Amniotic epithelial cell (primary cell): ENCODE data around the gene LRRK2.
"Not testable (repeated sequence)": the region's sequence is repeated elsewhere in the genome, so short reads cannot be mapped to it uniquely, and the experiment has no call there.

Experiments
- DNase-seq: peaks from one replicate; pipeline ENCODE4 v3.0.0-alpha.2; 2010; ENCODE audit warnings: low read depth

Gene LRRK2

DNA sequence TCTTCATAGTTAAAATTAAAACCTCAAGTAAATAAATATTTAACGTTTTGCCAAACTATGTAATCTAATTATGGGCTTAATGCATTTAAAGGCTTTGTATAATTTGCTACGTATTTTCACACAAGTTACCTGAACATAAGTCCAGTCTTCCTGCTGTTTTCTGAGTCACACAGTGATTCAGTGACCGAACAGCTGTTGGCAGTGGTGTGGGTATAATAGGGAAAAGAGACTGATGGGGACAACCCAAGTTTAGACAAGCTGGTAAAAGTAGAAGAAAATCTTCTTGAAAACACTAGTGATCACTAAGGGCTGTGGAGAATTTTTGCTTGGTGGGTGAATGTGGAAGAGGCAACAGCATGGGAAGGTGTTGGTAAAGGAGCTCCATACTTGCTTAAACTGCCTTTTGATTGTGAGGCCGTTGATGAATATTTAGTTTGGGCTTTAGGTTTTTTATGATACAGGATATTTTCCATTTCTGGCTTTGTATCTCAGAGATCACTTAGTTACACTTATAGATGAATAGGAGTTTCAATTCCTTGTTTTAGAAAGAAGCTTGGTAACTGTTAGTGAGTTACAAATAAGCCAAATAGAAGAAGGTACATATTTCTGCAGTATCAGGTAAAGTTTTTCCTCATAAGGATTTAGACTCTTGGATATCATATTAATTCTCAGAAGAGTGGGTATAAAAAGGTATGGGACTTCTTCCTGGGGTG is 23.9 kb downstream of the LRRK2 start:
- no peak for DNase-seq

GRCh38 chr12:40250652-40251051 is 25.9 kb downstream of the LRRK2 start:
- not testable (repeated sequence) for DNase-seq

DNA sequence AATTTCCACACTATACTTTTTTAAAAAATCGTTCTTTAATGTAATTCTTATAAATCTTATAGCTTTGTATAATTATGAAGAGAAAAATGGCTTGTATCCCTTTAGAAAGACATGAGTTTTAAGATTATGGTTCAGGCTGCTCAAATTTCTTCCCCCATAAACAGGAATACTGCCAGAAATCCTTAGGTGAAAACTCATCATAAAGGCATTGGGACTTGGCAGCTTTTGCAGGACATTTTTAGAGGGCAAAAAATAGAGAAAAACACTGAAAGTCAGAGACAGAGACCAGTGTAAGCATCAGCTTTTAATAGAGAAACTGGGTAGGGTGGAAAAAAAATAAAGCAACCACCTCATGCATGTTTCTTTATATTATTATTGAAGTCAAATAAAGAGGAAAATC is 29.1 kb downstream of the LRRK2 start:
- DNase-seq: peak; percentile 6

DNA sequence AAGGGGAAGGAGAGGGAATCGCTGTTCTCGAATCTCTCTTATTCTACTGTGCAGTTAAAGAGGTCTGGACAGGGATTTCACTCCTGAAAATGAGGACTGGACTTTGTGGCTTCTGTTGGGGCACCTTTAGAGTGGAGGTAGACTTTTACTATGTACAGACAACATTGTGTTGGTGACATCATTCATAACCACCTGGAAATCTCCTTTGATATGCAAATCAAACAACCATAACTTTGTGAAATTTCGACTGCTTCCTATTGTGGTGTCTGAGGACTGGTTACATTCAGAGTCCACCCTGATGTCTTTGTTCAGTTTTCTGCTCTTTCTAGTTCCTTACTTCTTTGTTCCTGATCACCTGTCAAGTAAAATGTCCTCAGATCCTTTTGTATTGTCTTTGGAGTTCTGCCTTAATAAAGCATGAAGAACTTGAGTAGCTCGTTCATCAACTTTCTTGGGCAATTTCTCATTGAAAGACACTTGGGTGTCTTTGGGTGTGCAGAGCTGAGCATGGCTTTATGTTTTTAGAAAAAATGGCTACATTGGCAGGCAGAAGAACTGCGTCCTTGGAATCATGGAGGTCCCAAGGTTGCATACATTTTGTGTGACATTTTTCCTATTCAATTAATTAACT is 29.8 kb downstream of the LRRK2 start:
- DNase-seq: no peak

GRCh38 chr12:40258371-40258770 is 33.6 kb downstream of the LRRK2 start:
- DNase-seq: no peak

- no peak for DNase-seq
Observed at GRCh38 chr12:40261937-40262336, 37.1 kb downstream of the LRRK2 start.

GRCh38 chr12:40262657-40263056 is 37.9 kb downstream of the LRRK2 start:
- DNase-seq: no peak

GRCh38 chr12:40263616-40264409 is 39.0 kb downstream of the LRRK2 start:
- peak; percentile 37 for DNase-seq

- no peak for DNase-seq
Observed at GRCh38 chr12:40271981-40272664, 47.3 kb downstream of the LRRK2 start.

DNA sequence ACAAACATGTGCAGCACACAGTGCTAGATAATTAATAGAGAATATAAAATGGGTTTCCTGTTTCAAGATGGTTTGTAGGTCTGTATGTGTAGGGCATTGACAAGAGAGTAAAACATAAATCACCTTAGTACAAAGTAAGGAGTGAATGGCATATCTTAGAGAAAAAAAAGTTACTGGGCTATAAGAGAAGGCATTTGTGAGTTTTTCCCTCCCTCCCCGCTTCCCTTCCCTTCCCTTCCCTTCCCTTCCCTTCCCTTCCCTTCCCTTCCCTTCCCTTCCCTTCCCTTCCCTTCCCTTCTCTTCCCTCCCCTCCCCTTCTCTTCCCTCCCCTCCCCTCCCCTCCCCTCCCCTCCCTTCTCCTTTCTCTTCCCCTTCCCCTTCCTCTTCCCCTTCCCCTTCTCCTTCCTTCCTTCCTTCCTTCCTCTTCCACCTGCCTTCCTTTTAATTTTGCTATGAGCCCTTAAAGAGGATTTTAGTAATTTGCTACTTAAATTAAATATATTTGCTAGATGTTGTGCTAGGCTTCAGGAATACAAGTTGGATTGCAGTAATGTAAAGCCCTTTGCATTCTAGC is 57.1 kb downstream of the LRRK2 start:
- DNase-seq: no peak

- DNase-seq: peak; percentile 29
Observed at GRCh38 chr12:40286583-40286982, 61.8 kb downstream of the LRRK2 start.

- no peak for DNase-seq
Observed at GRCh38 chr12:40287369-40287975, 62.7 kb downstream of the LRRK2 start.

- no peak for DNase-seq
Observed at GRCh38 chr12:40292788-40293429, 68.1 kb downstream of the LRRK2 start.

GRCh38 chr12:40298341-40298740 is 73.5 kb downstream of the LRRK2 start:
- no peak for DNase-seq

GRCh38 chr12:40300490-40300889 is 75.7 kb downstream of the LRRK2 start:
- DNase-seq: peak; percentile 18

DNA sequence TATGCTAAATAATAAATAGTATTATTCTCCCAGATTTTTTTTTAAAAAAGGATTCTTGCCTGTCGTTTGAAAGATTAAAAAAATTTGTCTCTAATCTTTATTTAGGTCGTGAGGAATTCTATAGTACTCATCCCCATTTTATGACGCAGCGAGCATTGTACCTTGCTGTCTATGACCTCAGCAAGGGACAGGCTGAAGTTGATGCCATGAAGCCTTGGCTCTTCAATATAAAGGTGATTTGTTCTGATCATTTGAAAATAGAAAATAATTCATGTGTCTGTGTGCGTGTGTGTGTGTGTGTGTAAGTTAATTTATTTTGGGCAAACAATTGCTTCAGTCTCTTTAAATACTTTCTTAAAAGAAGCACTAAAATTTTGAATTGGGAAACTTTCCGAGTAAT is 84.2 kb downstream of the LRRK2 start:
- no peak for DNase-seq

GRCh38 chr12:40310211-40310610 is 85.4 kb downstream of the LRRK2 start:
- DNase-seq: no peak

- no peak for DNase-seq
Observed at GRCh38 chr12:40312196-40312595, 87.4 kb downstream of the LRRK2 start.

DNA sequence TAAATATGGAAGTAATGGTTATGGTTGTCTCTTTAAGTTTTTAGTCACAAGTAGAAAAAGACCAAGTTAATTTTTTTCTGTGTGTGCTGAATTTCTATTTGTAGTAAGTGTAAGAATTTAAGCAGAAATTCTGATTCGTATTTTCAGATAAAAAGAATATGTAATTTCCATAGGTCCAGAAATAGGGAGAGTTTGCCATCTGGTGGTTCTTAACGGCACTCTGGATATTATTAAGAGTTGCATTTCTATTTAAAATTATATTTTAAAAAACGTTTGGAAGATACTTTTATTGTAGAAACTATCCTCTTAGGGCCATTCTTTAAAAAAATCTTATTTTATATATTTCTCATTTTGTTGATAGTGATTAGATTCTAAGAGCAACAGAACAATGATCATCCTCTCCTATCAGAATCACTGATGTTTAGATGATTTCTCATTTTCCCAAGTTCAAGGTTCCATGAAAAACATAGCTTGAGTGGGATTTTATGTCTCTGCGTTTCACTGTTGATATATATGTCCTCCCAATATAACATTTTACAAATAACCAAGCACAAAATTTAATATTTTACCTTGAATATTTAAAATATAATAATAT is 88.3 kb downstream of the LRRK2 start:
- peak; percentile 29 for DNase-seq

GRCh38 chr12:40313928-40314327 is 89.1 kb downstream of the LRRK2 start:
- DNase-seq: no peak

DNA sequence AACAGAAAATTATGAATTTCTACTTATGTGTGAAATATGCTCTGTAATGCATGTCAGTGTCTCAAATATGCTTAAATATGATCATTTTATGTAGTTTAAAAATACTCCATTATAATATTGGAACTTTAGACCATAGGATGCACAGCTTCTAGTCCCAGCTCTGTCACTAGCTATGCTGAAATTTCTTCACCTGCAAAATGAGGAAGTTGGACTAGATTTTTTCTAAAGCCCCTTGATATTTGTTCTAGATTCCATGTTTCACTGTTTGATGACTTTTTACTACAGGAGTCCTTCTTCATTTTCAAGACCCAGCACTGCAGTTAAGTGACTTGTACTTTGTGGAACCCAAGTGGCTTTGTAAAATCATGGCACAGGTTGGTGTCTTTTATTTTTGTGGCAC is 90.1 kb downstream of the LRRK2 start:
- no peak for DNase-seq
